Fibroblast of pulmonary artery (primary cell): ENCODE data around the gene SOSTDC1.
A peak's percentile ranks its signal among the peaks of the same experiment; 100 is the strongest.

Experiments used
- DNase-seq: peaks from one replicate; pipeline ENCODE4 v3.0.0-alpha.2; 2010; ENCODE audit warnings: low read depth
- H3K4me3 ChIP-seq: replicated peaks from 2 replicates; pipeline ENCODE4 v1.5.1; 2011; ENCODE audit warnings: low read depth, mild to moderate bottlenecking, control low read depth, low read length, moderate library complexity
- TF ChIP-seq, protein P1 (sequence below): IDR thresholded peaks from 2 replicates; pipeline ENCODE4 v1.5.1; 2011; ENCODE audit warnings: mild to moderate bottlenecking, control low read depth, low read length, inconsistent platforms; ENCODE audit errors: missing control alignments

The SOSTDC1 gene

DNA sequence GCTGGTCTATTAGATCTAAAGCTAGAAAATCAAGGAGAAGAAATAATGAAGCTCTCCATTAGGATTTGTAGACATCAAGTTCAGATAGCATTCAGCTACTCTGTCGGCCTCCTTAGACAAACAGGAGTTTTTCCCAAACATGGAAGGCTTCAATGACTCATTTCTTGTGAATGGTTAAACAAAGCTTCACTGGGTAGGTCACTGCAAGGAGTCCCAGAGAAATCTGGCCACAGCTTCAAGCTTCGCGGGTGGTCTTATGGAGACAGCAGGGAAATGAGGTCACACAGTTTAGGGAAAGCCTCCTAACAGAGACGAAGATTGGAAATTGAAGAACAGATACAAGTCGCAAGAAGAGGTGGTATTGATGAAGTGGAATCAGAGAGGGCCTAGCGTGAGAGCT is 38.5 kb upstream of the SOSTDC1 start:
- TF ChIP-seq, protein P1, sequence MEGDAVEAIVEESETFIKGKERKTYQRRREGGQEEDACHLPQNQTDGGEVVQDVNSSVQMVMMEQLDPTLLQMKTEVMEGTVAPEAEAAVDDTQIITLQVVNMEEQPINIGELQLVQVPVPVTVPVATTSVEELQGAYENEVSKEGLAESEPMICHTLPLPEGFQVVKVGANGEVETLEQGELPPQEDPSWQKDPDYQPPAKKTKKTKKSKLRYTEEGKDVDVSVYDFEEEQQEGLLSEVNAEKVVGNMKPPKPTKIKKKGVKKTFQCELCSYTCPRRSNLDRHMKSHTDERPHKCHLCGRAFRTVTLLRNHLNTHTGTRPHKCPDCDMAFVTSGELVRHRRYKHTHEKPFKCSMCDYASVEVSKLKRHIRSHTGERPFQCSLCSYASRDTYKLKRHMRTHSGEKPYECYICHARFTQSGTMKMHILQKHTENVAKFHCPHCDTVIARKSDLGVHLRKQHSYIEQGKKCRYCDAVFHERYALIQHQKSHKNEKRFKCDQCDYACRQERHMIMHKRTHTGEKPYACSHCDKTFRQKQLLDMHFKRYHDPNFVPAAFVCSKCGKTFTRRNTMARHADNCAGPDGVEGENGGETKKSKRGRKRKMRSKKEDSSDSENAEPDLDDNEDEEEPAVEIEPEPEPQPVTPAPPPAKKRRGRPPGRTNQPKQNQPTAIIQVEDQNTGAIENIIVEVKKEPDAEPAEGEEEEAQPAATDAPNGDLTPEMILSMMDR: no peak
- DNase-seq: no peak
- H3K4me3 ChIP-seq: no peak overlapping the region

DNA sequence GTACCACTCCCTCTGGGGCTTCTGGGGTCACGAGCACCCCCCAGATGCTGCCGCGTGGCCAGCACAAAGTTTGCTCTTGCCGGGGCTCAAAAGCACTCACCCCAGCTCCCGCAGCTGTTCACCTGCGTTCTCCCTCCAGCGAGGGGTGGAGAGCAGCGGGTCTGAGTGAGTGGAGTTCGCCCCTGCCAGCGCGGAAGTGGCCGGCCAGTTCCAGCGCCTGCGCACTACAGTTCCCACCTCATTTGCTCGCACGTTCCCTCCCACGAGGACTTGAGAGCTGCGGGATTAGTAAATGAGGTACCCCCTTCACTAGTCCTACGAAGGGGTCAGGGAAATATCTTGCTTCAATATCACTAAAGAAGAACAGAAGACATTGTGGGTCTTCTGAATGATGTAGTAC is 36.8 kb upstream of the SOSTDC1 start:
- H3K4me3 ChIP-seq: no peak overlapping the region
- TF ChIP-seq, protein P1: no peak
- no peak for DNase-seq

DNA sequence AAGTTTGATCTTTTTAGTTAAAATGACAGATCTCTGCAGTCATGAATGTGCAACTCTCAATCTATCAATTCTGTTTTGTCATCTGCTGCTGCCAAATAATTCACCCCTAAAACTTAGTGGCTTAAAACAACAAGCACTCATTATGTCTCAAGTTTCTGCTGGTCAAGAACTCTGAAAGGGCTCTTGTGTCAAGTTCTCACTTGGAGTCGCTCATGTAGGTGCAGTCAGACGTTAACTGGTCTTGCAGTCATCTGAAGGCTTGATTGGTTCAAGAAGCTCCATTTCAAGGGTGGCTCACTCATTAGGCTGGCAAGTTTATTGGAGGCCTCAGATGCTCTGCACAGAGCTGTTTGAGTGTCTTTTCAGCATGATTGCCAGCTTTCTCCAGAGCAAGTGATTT is 32.6 kb upstream of the SOSTDC1 start:
- TF ChIP-seq, protein P1: no peak
- no peak overlapping the region for H3K4me3 ChIP-seq
- no peak for DNase-seq

DNA sequence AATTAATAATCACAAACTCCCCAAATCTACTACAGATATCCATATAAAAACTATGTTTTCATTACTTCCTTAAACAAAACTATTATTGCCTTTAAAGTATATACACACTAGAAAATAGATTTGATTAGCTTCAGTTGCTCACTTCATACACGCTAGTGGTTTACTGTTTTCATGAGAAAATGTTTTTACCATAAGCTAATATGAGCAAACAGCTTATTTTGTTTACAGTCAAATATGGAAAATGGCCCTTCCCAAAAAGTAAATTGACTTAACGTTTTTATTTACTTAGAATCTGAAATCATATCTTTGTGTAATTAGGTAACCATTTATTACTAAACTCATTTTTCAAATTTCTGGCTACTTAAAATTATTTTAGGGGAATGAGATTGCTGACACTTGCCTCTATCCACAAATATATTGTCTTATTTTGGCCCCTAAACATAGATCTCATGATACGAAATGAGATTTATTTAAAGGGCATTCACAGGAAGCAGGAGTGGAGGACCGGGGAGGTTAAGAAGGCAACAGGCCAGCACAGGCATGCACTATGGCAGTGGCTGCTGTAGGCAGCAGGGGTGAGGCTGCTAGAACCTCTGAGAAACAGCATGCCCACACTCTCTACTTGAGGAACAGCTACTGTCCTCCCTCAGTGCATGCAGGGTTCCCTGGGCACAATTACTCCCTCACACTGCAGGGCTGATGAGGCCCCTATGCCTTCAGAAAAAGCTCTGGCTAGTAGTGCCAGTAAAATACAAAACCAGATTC is 29.6 kb upstream of the SOSTDC1 start:
- TF ChIP-seq, protein P1: no peak
- no peak for DNase-seq

DNA sequence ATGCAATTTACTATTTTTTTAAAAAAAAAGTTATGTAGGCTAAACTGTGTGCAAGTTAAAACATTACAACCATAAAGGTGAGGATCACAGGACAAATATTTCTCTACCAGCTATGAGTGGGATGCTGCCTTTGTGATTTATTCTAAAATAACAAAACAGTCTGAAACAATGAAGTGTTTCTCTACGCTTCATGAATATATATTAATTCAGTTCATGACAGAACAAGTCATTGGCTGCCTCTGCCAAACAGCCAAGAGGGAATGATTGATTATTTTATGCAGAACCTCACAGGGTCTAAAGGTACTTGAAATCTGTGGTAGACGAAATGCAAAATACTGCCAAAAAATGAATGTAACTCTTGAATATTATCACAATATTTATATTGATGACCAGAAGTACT is 29.0 kb upstream of the SOSTDC1 start:
- no peak overlapping the region for H3K4me3 ChIP-seq
- TF ChIP-seq, protein P1: no peak
- no peak for DNase-seq

More for the DNA sequence above, 29.6 kb upstream of the SOSTDC1 start:
- H3K4me3 ChIP-seq: no peak overlapping the region

DNA sequence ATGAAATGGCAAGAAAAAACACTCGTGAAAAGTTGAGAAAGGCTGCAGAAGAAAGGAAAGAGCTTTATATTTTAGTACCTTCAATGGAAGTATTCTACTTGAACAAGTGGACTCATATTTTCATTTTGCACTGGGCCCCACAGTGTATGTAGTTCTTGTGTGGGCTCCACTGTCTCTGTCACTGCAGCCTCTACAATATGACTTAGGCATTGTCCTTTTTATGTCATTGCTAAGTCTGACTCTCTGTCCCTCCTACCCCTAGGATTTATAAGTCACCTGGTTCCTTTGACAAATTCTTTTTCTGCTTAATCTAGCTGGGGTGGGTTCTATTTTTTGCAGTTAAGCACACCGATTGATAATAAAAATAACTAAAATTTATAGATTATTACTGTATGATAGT is 27.7 kb upstream of the SOSTDC1 start:
- DNase-seq: no peak
- H3K4me3 ChIP-seq: no peak overlapping the region
- TF ChIP-seq, protein P1: no peak

DNA sequence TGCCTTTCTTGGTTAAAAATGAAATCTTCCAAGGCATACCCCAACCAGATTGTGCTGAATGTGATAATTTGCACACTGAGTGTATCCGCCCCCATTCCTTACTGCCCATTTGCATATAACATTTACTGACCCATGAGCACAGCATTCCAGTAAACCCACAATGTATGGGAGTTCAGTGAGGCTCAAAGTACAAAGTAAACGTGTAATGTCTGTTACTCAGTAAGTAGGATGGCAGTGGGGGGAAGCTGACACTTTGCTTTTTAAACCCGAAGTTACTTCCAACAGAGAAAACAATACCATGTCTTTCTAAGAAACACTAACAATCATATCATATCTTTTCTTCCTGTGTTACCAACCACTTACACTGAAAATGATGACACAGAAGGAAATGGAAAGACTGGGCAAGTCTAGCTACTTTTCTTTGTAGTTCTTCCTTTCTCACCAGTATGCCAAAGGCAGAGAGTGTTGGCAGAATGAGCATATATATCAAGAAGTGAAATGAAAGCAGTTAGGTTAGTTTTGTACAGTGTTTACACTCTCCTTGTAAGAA is 27.1 kb upstream of the SOSTDC1 start:
- H3K4me3 ChIP-seq: no peak overlapping the region
- TF ChIP-seq, protein P1: no peak
- peak; percentile 49 for DNase-seq
